ENCODE measurements around the gene RC3H1.

The RC3H1 gene

GRCh38 chr1:174022976-174023277 is 770 bp upstream of the RC3H1 start:
- no peak for DNase-seq (ENCODE audit: low spot score)
- TF ChIP-seq CTCF (IDR thresholded peaks at IDR 0.05; ENCODE audit: extremely low read depth, missing control alignments), result no peak

- DNase-seq (ENCODE audit: low spot score), result peak; percentile 47
- no peak for TF ChIP-seq CTCF (IDR thresholded peaks at IDR 0.05; ENCODE audit: extremely low read depth, missing control alignments)
These were observed 522 bp downstream of the RC3H1 start for GRCh38 chr1:174021591-174022079.

- DNase-seq (ENCODE audit: low spot score), result no peak
- no peak for TF ChIP-seq CTCF (IDR thresholded peaks at IDR 0.05; ENCODE audit: extremely low read depth, missing control alignments)
These were observed 3.6 kb downstream of the RC3H1 start for GRCh38 chr1:174018565-174018964.

GRCh38 chr1:174017231-174017970 is 4.8 kb downstream of the RC3H1 start:
- no peak for TF ChIP-seq CTCF (IDR thresholded peaks at IDR 0.05; ENCODE audit: extremely low read depth, missing control alignments)
- DNase-seq (ENCODE audit: low spot score), result no peak

- no peak for TF ChIP-seq CTCF (IDR thresholded peaks at IDR 0.05; ENCODE audit: extremely low read depth, missing control alignments)
- no peak for DNase-seq (ENCODE audit: low spot score)
These were observed 8.2 kb downstream of the RC3H1 start for GRCh38 chr1:174013864-174014418.

GRCh38 chr1:174008979-174009378 is 13.2 kb downstream of the RC3H1 start:
- DNase-seq (ENCODE audit: low spot score), result no peak
- TF ChIP-seq CTCF (IDR thresholded peaks at IDR 0.05; ENCODE audit: extremely low read depth, missing control alignments), result no peak

- TF ChIP-seq CTCF (IDR thresholded peaks at IDR 0.05; ENCODE audit: extremely low read depth, missing control alignments), result no peak
- no peak for DNase-seq (ENCODE audit: low spot score)
These were observed 13.9 kb downstream of the RC3H1 start for GRCh38 chr1:174008269-174008668.
